Measurements from ENCODE around the gene MAB21L4.

Gene MAB21L4

DNA sequence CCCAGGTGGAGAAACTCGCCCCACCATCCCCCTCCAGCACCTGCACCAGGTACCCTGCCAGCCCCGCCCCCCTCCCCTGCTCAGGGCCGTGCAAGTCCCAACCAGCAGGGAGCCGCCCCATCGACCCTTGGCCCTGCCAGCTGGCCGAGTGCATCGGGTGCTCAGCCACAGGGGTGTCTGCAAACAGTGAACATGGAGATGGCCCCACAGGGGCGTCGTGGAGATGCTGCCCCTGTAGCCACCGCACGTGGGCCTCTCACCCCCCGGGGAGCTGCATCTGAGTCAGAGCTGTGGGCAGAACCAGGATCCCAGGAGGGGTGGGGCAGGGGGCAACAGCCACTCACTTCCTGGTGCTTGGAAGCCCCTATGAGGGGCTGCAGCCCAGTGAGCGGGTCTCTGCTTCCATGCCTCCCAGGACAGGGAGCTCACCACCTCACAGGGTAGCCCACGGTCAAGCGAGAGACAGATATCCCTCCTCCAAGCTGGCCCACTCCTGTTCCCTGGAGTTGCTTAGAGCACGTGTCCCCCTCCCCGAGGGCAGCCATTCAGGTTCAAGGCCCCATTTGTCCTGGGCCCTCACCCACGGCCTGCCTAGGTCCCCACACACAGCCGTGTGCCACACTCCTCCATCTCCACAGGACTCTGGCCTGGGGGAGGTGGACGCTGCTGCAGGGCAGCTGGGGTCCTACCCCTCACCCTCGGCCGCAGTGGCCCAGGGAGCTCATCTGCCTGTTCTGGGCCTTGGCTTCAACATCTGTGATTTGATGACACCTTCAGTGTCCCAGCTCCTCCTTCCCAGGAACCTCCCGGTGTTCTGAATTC is 1.1 kb upstream of the MAB21L4 start:
- no peak for DNase-seq (ENCODE audit: extremely low read depth, low read depth)
- no peak overlapping the region for H3K4me3 ChIP-seq (replicated peaks; ENCODE audit: low read depth, low read length)
- no peak for TF ChIP-seq CTCF (IDR thresholded peaks at IDR 0.05; ENCODE audit: low read depth, low read length, missing control alignments)

DNA sequence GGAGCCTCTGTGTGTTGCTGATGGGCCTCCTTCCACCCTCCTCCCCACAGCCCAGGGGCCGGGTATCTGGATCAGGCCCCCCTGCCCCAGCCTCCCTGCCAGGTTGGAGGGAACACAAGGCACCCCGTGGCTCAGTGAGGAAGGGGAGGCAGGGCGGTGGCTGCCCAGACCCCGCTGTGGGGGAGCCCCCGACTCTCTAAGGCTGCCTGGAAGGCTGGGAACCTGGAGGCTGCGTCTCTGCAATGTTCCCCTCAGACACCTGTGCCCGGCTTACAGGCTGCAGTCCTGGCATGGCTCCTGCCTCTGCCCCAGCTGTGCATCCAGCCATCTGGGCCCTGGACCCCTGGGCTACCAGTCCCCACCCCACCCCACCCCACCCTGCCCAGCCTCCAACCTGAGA is 438 bp upstream of the MAB21L4 start:
- no peak overlapping the region for H3K4me3 ChIP-seq (replicated peaks; ENCODE audit: low read depth, low read length)
- TF ChIP-seq CTCF (IDR thresholded peaks at IDR 0.05; ENCODE audit: low read depth, low read length, missing control alignments): no peak

GRCh38 chr2:240894836-240895558 is 959 bp downstream of the MAB21L4 start:
- TF ChIP-seq CTCF (IDR thresholded peaks at IDR 0.05; ENCODE audit: low read depth, low read length, missing control alignments): no peak
- no peak overlapping the region for H3K4me3 ChIP-seq (replicated peaks; ENCODE audit: low read depth, low read length)
- DNase-seq (ENCODE audit: extremely low read depth, low read depth): no peak

More for the DNA sequence above, 438 bp upstream of the MAB21L4 start:
- DNase-seq (ENCODE audit: extremely low read depth, low read depth): no peak

GRCh38 chr2:240894006-240894405 is 1.9 kb downstream of the MAB21L4 start:
- no peak for DNase-seq (ENCODE audit: extremely low read depth, low read depth)
- H3K4me3 ChIP-seq (replicated peaks; ENCODE audit: low read depth, low read length): no peak overlapping the region
- no peak for TF ChIP-seq CTCF (IDR thresholded peaks at IDR 0.05; ENCODE audit: low read depth, low read length, missing control alignments)

- TF ChIP-seq CTCF (IDR thresholded peaks at IDR 0.05; ENCODE audit: low read depth, low read length, missing control alignments): no peak
- no peak for DNase-seq (ENCODE audit: extremely low read depth, low read depth)
- H3K4me3 ChIP-seq (replicated peaks; ENCODE audit: low read depth, low read length): no peak overlapping the region
Measured at GRCh38 chr2:240893363-240893844, 2.6 kb downstream of the MAB21L4 start.

- TF ChIP-seq CTCF (IDR thresholded peaks at IDR 0.05; ENCODE audit: low read depth, low read length, missing control alignments): no peak
- H3K4me3 ChIP-seq (replicated peaks; ENCODE audit: low read depth, low read length): no peak overlapping the region
- DNase-seq (ENCODE audit: extremely low read depth, low read depth): no peak
Measured at GRCh38 chr2:240892925-240893324, 3.0 kb downstream of the MAB21L4 start.
